GM23338 (cell line): Measurements from ENCODE around the gene BCL11B. TPM values are rescaled to one million over a fixed set of nuclear protein-coding genes. Genes with fewer than 3 reads are reported as not detected.

Experiments used
- ATAC-seq: fragments of 200-7000 bp; cut with Tn5 transposase; 3 replicates; pipeline ENCODE4 v1.9.1; 2020
- DNase-seq: peaks from one replicate; pipeline ENCODE4 v3.0.0-alpha.2; 2015; ENCODE audit warnings: low spot score
- H2AFZ ChIP-seq: fragments of 200-600 bp; sonication (generic); 2 replicates; pipeline ENCODE4 v1.8.0; 2016; ENCODE audit warnings: antibody characterized with exemption, mild to moderate bottlenecking, moderate library complexity
- H3F3A ChIP-seq: fragments of 200-600 bp; sonication (generic); replicated peaks from 2 replicates; pipeline ENCODE4 v1.8.0; 2017; ENCODE audit warnings: antibody characterized with exemption, mixed run types, low read depth
- H3K27ac ChIP-seq: fragments of 200-600 bp; sonication (generic); 2 replicates; pipeline ENCODE4 v1.6.1; 2016; ENCODE audit warnings: low read depth
- H3K27me3 ChIP-seq: fragments of 200-600 bp; sonication (generic); 2 replicates; pipeline ENCODE4 v1.8.0; 2016; ENCODE audit warnings: mild to moderate bottlenecking, mixed run types, moderate library complexity; ENCODE audit not compliant: insufficient read depth
- H3K36me3 ChIP-seq: fragments of 200-600 bp; sonication (generic); 2 replicates; pipeline ENCODE4 v1.8.0; 2016; ENCODE audit warnings: mild to moderate bottlenecking; ENCODE audit not compliant: insufficient read depth
- H3K4me1 ChIP-seq: fragments of 200-600 bp; sonication (generic); 2 replicates; pipeline ENCODE4 v1.8.0; 2016; ENCODE audit warnings: mild to moderate bottlenecking, moderate library complexity; ENCODE audit not compliant: insufficient read depth
- H3K4me2 ChIP-seq: fragments of 200-600 bp; sonication (generic); 2 replicates; pipeline ENCODE4 v1.7.1; 2017; ENCODE audit warnings: mixed run types
- H3K4me3 ChIP-seq: fragments of 200-600 bp; sonication (generic); 2 replicates; pipeline ENCODE4 v1.6.1; 2016; ENCODE audit warnings: mixed run types
- H3K79me2 ChIP-seq: fragments of 200-600 bp; sonication (generic); replicated peaks from 2 replicates; pipeline ENCODE4 v1.8.0; 2017; ENCODE audit warnings: mild to moderate bottlenecking; ENCODE audit not compliant: insufficient read depth
- H3K9me2 ChIP-seq: fragments of 200-600 bp; sonication (generic); 2 replicates; pipeline ENCODE4 v1.8.0; 2017; ENCODE audit not compliant: insufficient read depth
- H4K20me1 ChIP-seq: fragments of 200-600 bp; sonication (generic); replicated peaks from 2 replicates; pipeline ENCODE4 v1.8.0; 2017; ENCODE audit warnings: mild to moderate bottlenecking; ENCODE audit not compliant: insufficient read depth
- H3K27ac Mint-ChIP-seq: 2 replicates; pipeline ENCODE4 v1.8.0; 2020; ENCODE audit warnings: inconsistent platforms, mild to moderate bottlenecking, moderate library complexity, mixed read lengths
- H3K27me3 Mint-ChIP-seq: 3 replicates; pipeline ENCODE4 v1.8.0; 2022; ENCODE audit warnings: low read depth, mild to moderate bottlenecking, moderate library complexity, mixed read lengths, inconsistent platforms; ENCODE audit not compliant: insufficient read depth, poor library complexity
- H3K36me3 Mint-ChIP-seq: 3 replicates; pipeline ENCODE4 v1.8.0; 2021; ENCODE audit warnings: low read depth, mild to moderate bottlenecking, inconsistent platforms, moderate library complexity, mixed read lengths
- H3K4me1 Mint-ChIP-seq: 3 replicates; pipeline ENCODE4 v1.8.0; 2020; ENCODE audit warnings: mild to moderate bottlenecking, inconsistent platforms, mixed read lengths
- H3K4me3 Mint-ChIP-seq: 3 replicates; pipeline ENCODE4 v1.8.0; 2021; ENCODE audit warnings: moderate library complexity, mild to moderate bottlenecking, inconsistent platforms, mixed read lengths
- H3K9me3 Mint-ChIP-seq: 3 replicates; pipeline ENCODE4 v1.8.0; 2020; ENCODE audit warnings: moderate library complexity, mild to moderate bottlenecking, inconsistent platforms, mixed read lengths
- CREB1 ChIP-seq: fragments of 250-450 bp; sonication (Bioruptor Pico); IDR thresholded peaks from 2 replicates; pipeline ENCODE4 v1.5.0; 2020; ENCODE audit warnings: low read depth, mild to moderate bottlenecking, moderate library complexity
- EZH2 ChIP-seq: fragments of 200-600 bp; sonication (generic); IDR thresholded peaks from one replicate; pipeline ENCODE4 v1.8.0; 2017; ENCODE audit warnings: antibody characterized with exemption, mild to moderate bottlenecking, low read depth; ENCODE audit not compliant: unreplicated experiment
- EZH2phosphoT487 ChIP-seq: fragments of 200-600 bp; sonication (generic); IDR thresholded peaks from one replicate; pipeline ENCODE4 v1.8.1; 2018; ENCODE audit warnings: antibody characterized with exemption; ENCODE audit not compliant: unreplicated experiment
- JUNB ChIP-seq: IDR thresholded peaks from one replicate; pipeline ENCODE4 v1.6.1; 2016; ENCODE audit warnings: antibody characterized with exemption; ENCODE audit not compliant: unreplicated experiment
- POLR2AphosphoS5 ChIP-seq: IDR thresholded peaks from 2 replicates; pipeline ENCODE4 v1.6.1; 2016; ENCODE audit warnings: antibody characterized with exemption, low read depth
- ZNF114 ChIP-seq: fragments of 250-450 bp; sonication (Bioruptor Pico); IDR thresholded peaks from 2 replicates; pipeline ENCODE4 v1.5.0; 2020; ENCODE audit warnings: mild to moderate bottlenecking, moderate library complexity
- ZNF331 ChIP-seq: fragments of 250-450 bp; sonication (Bioruptor Pico); IDR thresholded peaks from 2 replicates; pipeline ENCODE4 v1.5.0; 2020; ENCODE audit warnings: low read depth, mild to moderate bottlenecking, moderate library complexity
- polyA plus RNA-seq: library from polyadenylated mRNA; unstranded; fragments of >200 nt; fragmentation: Nextera tagmentation; extraction: Ambion mirVana; gene quantifications from 2 replicates; pipeline ENCODE4 v1.2.1, GENCODE V29; 2016
- total RNA-seq: library from RNA; depleted of rRNA; stranded (reverse); fragments of >200 nt; shearing (Covaris generic); gene quantifications from 2 replicates; pipeline ENCODE4 v1.2.3, GENCODE V29; 2014
- TF ChIP-seq, protein P1 (sequence below): IDR thresholded peaks from 2 replicates; pipeline ENCODE4 v1.6.1; 2016; ENCODE audit warnings: antibody characterized with exemption
- TF ChIP-seq, protein P2 (sequence below): IDR thresholded peaks from one replicate; pipeline ENCODE4 v1.6.1; 2018; ENCODE audit warnings: antibody characterized with exemption; ENCODE audit not compliant: unreplicated experiment
- TF ChIP-seq, protein P3 (sequence below): fragments of 250-450 bp; sonication (Bioruptor Pico); IDR thresholded peaks from 2 replicates; pipeline ENCODE4 v1.5.0; 2020; ENCODE audit warnings: mild to moderate bottlenecking, moderate library complexity

The BCL11B gene
- total and polyA plus RNA-seq, 2 experiments from 2014 or later = 2.4 to 6.7 TPM

DNA sequence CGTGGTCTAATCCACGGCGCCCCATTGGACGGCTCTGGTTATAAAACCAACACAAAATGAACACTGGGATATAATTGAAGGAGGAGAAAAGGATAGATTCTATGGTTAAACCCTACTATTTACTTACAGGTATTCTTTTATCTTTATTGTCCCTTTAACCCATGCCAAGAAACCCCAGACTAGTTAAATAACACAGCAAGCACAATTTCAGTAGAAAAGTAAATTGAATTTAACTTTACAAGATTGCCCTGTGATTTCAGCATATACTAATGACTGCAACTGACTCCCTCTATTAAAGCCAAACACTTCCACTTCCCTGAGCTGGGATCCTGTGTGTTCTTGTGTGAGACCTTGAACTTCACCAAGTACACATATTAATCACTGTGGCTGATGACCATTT lies 45.3 kb downstream of the BCL11B start (continued):
- TF ChIP-seq, protein P1, sequence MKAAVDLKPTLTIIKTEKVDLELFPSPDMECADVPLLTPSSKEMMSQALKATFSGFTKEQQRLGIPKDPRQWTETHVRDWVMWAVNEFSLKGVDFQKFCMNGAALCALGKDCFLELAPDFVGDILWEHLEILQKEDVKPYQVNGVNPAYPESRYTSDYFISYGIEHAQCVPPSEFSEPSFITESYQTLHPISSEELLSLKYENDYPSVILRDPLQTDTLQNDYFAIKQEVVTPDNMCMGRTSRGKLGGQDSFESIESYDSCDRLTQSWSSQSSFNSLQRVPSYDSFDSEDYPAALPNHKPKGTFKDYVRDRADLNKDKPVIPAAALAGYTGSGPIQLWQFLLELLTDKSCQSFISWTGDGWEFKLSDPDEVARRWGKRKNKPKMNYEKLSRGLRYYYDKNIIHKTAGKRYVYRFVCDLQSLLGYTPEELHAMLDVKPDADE = no peak
- TF ChIP-seq CREB1 (CRISPR knock-in tag) = no peak
- TF ChIP-seq, protein P2, sequence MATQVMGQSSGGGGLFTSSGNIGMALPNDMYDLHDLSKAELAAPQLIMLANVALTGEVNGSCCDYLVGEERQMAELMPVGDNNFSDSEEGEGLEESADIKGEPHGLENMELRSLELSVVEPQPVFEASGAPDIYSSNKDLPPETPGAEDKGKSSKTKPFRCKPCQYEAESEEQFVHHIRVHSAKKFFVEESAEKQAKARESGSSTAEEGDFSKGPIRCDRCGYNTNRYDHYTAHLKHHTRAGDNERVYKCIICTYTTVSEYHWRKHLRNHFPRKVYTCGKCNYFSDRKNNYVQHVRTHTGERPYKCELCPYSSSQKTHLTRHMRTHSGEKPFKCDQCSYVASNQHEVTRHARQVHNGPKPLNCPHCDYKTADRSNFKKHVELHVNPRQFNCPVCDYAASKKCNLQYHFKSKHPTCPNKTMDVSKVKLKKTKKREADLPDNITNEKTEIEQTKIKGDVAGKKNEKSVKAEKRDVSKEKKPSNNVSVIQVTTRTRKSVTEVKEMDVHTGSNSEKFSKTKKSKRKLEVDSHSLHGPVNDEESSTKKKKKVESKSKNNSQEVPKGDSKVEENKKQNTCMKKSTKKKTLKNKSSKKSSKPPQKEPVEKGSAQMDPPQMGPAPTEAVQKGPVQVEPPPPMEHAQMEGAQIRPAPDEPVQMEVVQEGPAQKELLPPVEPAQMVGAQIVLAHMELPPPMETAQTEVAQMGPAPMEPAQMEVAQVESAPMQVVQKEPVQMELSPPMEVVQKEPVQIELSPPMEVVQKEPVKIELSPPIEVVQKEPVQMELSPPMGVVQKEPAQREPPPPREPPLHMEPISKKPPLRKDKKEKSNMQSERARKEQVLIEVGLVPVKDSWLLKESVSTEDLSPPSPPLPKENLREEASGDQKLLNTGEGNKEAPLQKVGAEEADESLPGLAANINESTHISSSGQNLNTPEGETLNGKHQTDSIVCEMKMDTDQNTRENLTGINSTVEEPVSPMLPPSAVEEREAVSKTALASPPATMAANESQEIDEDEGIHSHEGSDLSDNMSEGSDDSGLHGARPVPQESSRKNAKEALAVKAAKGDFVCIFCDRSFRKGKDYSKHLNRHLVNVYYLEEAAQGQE = no peak

DNA sequence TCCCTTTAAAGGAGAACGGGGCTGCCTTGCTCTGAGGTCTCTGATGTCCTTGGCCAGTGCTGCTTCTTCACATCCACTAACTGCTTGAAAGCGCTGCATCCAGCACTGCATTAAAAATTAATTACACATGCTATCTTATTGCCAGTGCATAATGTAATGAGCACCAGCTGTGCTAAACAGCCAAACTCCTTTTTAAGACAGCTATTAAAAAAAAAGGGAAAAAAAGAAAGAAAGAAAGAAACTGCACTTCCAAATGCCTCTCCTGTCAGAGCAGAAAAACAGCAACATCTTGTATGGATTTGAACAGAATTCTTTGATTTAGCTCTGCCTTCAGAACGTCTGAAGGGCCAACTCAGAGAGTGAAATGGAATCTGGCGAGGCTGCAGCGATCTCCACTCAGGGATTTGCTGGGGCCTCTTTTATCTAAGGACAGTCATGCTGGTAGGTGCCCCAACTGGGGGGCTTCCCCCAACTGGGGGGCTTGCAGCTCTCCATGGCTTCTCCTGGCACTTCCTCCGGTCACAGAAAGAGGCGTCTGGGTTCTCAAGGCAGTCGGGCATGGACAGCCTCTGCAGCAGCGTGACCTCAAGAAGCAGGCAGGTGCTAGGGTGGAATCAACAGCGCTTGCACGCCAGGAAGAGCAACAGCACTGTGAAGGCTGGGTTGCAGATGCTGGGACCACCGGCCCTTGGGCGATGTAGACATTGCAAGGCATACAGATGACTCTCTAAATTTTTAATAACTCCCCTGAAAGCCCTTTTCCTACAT lies 46.4 kb downstream of the BCL11B start:
- Histone ChIP-seq H3K27me3 (no peaks in the 10 kb centered on the region), H2AFZ (no peak overlapping the region), H3K4me1 (peaks cover 7% of the 10 kb centered on the region; the same call in 1 of the 2 replicates), H3K36me3 (no peaks in the 10 kb centered on the region), H3K9me2 (no peaks in the 10 kb centered on the region), H3F3A (no peaks in the 10 kb centered on the region), H3K27ac (no peak overlapping the region), H3K4me2 (no peak overlapping the region), H3K4me3 (no peak overlapping the region), H3K79me2 (peaks cover 96% of the 10 kb centered on the region), H4K20me1 (peaks cover 6% of the 10 kb centered on the region; the same call in 1 of the 2 replicates)
- peaks cover 8% of the 10 kb centered on the region for H3K36me3 Mint-ChIP-seq
- DNase-seq (no peak), ATAC-seq (no peak)
- H3K4me3 Mint-ChIP-seq = no peak overlapping the region
- no peak for TF ChIP-seq ZNF114 (CRISPR knock-in tag)
- TF ChIP-seq POLR2AphosphoS5 = no peak
- TF ChIP-seq CREB1 (CRISPR knock-in tag) = no peak
- TF ChIP-seq, protein P3, sequence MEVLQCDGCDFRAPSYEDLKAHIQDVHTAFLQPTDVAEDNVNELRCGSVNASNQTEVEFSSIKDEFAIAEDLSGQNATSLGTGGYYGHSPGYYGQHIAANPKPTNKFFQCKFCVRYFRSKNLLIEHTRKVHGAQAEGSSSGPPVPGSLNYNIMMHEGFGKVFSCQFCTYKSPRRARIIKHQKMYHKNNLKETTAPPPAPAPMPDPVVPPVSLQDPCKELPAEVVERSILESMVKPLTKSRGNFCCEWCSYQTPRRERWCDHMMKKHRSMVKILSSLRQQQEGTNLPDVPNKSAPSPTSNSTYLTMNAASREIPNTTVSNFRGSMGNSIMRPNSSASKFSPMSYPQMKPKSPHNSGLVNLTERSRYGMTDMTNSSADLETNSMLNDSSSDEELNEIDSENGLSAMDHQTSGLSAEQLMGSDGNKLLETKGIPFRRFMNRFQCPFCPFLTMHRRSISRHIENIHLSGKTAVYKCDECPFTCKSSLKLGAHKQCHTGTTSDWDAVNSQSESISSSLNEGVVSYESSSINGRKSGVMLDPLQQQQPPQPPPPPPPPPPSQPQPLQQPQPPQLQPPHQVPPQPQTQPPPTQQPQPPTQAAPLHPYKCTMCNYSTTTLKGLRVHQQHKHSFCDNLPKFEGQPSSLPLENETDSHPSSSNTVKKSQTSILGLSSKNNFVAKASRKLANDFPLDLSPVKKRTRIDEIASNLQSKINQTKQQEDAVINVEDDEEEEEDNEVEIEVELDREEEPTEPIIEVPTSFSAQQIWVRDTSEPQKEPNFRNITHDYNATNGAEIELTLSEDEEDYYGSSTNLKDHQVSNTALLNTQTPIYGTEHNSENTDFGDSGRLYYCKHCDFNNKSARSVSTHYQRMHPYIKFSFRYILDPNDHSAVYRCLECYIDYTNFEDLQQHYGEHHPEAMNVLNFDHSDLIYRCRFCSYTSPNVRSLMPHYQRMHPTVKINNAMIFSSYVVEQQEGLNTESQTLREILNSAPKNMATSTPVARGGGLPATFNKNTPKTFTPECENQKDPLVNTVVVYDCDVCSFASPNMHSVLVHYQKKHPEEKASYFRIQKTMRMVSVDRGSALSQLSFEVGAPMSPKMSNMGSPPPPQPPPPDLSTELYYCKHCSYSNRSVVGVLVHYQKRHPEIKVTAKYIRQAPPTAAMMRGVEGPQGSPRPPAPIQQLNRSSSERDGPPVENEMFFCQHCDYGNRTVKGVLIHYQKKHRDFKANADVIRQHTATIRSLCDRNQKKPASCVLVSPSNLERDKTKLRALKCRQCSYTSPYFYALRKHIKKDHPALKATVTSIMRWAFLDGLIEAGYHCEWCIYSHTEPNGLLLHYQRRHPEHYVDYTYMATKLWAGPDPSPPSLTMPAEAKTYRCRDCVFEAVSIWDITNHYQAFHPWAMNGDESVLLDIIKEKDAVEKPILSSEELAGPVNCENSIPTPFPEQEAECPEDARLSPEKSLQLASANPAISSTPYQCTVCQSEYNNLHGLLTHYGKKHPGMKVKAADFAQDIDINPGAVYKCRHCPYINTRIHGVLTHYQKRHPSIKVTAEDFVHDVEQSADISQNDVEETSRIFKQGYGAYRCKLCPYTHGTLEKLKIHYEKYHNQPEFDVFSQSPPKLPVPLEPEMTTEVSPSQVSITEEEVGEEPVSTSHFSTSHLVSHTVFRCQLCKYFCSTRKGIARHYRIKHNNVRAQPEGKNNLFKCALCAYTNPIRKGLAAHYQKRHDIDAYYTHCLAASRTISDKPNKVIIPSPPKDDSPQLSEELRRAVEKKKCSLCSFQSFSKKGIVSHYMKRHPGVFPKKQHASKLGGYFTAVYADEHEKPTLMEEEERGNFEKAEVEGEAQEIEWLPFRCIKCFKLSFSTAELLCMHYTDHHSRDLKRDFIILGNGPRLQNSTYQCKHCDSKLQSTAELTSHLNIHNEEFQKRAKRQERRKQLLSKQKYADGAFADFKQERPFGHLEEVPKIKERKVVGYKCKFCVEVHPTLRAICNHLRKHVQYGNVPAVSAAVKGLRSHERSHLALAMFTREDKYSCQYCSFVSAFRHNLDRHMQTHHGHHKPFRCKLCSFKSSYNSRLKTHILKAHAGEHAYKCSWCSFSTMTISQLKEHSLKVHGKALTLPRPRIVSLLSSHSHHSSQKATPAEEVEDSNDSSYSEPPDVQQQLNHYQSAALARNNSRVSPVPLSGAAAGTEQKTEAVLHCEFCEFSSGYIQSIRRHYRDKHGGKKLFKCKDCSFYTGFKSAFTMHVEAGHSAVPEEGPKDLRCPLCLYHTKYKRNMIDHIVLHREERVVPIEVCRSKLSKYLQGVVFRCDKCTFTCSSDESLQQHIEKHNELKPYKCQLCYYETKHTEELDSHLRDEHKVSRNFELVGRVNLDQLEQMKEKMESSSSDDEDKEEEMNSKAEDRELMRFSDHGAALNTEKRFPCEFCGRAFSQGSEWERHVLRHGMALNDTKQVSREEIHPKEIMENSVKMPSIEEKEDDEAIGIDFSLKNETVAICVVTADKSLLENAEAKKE = no peak
- no peak for TF ChIP-seq EZH2phosphoT487
- TF ChIP-seq EZH2 = no peak
- TF ChIP-seq ZNF331 (CRISPR knock-in tag) = no peak
- TF ChIP-seq JUNB = no peak
- peaks cover 26% of the 10 kb centered on the region for H3K4me1 Mint-ChIP-seq
- peaks cover 27% of the 10 kb centered on the region for H3K27me3 Mint-ChIP-seq
- no peaks in the 10 kb centered on the region; the same call in 1 of the 3 replicates for H3K9me3 Mint-ChIP-seq
- H3K27ac Mint-ChIP-seq = no peak overlapping the region
